Heart right ventricle (tissue), 16 donors: Measurements from ENCODE around the gene LCNL1. TPM values are rescaled to one million over a fixed set of nuclear protein-coding genes. Genes with fewer than 3 reads are reported as not detected.
"Not testable (repeated sequence)": the region's sequence is repeated elsewhere in the genome, so short reads cannot be mapped to it uniquely, and the experiment has no call there.

ENCODE experiments used
- ATAC-seq, 8 donors: fragments of 200-7000 bp; cut with Tn5 transposase; one replicate each; pipeline ENCODE4 v1.9.1; 2020; ENCODE audit warnings: mild to moderate bottlenecking in 8 of 8, moderate library complexity in 8 of 8, moderate number of reproducible peaks in 1 of 8
- DNase-seq, 2 donors: peaks; one replicate each; pipeline ENCODE4 v3.0.0-alpha.2; 2020
- H3K27ac ChIP-seq, 10 donors: fragments of 200-600 bp; sonication (generic) in 2 of 10; one replicate each; pipeline versions ENCODE4 v1.5.0 to v1.8.0; 2020 to 2022; ENCODE audit warnings: mild to moderate bottlenecking in 3 of 10
- H3K27me3 ChIP-seq, 7 donors: fragments of 200-600 bp; one replicate each; pipeline ENCODE4 v1.8.0; 2021 to 2022; ENCODE audit warnings: mild to moderate bottlenecking in 2 of 7
- H3K36me3 ChIP-seq, 9 donors: fragments of 200-600 bp; sonication (generic) in 1 of 9; one replicate each; pipeline versions ENCODE4 v1.5.0 to v1.8.0; 2020 to 2022; ENCODE audit warnings: mild to moderate bottlenecking in 2 of 9
- H3K4me1 ChIP-seq, 9 donors: fragments of 200-600 bp; sonication (generic) in 1 of 9; one replicate each; pipeline versions ENCODE4 v1.5.0 to v1.8.0; 2020 to 2022; ENCODE audit warnings: mild to moderate bottlenecking in 4 of 9
- H3K4me3 ChIP-seq, 10 donors: fragments of 200-600 bp; sonication (generic) in 2 of 10; one replicate each; pipeline versions ENCODE4 v1.5.0 to v1.8.0; 2020 to 2022; ENCODE audit warnings: mild to moderate bottlenecking in 7 of 10, moderate library complexity in 2 of 10
- H3K9me3 ChIP-seq, 11 donors: fragments of 200-600 bp in 10 of 11; sonication (generic) in 2 of 11; one replicate each; pipeline versions ENCODE4 v1.5.0 to v1.8.0; 2013 to 2022; ENCODE audit warnings: mild to moderate bottlenecking in 2 of 11, control low read depth in 1 of 11, moderate library complexity in 1 of 11
- CTCF ChIP-seq, 9 donors: fragments of 200-600 bp; sonication (generic) in 2 of 9; IDR thresholded peaks; one replicate each; pipeline versions ENCODE4 v1.5.0 to v1.8.0; 2021 to 2022; ENCODE audit warnings: antibody characterized with exemption in 9 of 9, mild to moderate bottlenecking in 5 of 9, moderate library complexity in 1 of 9
- whole genome bisulfite sequencing, 2 donors: extraction: QIAGEN DNeasy Blood & Tissue Kit; methylation state at CpG; one replicate each; pipeline ENCODE4 v1.1.7; 2013; ENCODE audit warnings: inconsistent platforms in 1 of 2; 5-methylcytosine and 5-hydroxymethylcytosine counted together
- intact Hi-C, 10 donors: fragments of 100-400 bp; cut with DNase I; formaldehyde crosslinking; loops; one replicate each; pipeline versions ENCODE4 v1.11.1 to v1.14.2; 2022
- polyA plus RNA-seq, 2 donors: library from polyadenylated mRNA; stranded (reverse); fragments of 200-250 nt; gene quantifications; one replicate each; pipeline ENCODE4 v1.2.3, GENCODE V29; 2013
- total RNA-seq, 10 donors: library from RNA; stranded (reverse); fragmentation: NEBNext Ultra II Directional in 3 of 10; extraction: Animal tissue kit (Norgen Biotek cat#: 25700) in 3 of 10; gene quantifications; one replicate each; pipeline versions ENCODE4 v1.2.1 to v1.2.4, GENCODE V29; 2021 to 2023
- donor health status: Arrhythmogenic right ventricular cardiomyopathy.
- donor health status: ischemic (EF 13 %, LVEDD 7.1; RV severe dilation, severe dysfunction).
- donor health status: healthy with polysubstance abuse.
- donor health status: DM: no; HTN: yes; CAD: no.
- donor health status: DM: no; HTN: no; CAD: no.
- donor health status: ischemic (EF 25% LVEDD 6.9; RV normal size, moderate dysfunction).
- donor health status: ischemic (EF 25% LVEDD 5.7; RV mildly dilated, moderate dysfunction).
- donor health status: healthy.
- donor health status: DM: yes; HTN: yes; CAD: no.
- donor health status: Ischemic cardiomyopathy.
- donor health status: ischemic (EF 35%, LVEDD 5.7; RV mildly dilated, moderate dysfunction).
- donor health status: nonischemic (EF 11% LVEDD 7.7; RV severe dilation, severe dysfunction).
- donor health status: DM: yes; HTN: yes; CAD: no.
- donor health status: PGD.
- donor health status: ischemic (EF 29% LVEDD 5.4; RV normal size, mild dysfunction).
- donor health status: nonischemic (EF 23%, LVEDD 6.1; RV moderate dilation, normal function).

The LCNL1 gene
- total and polyA plus RNA-seq, 12 donors, result 0.10 to 10.9 (median 6.4) TPM

GRCh38 chr9:137000177-137000930, 17.6 kb downstream of the LCNL1 start:
- 72 to 80% methylated on average over 10 of the region's 10 CpGs for WGBS, 2 donors
- DNase-seq, result no peak
- TF ChIP-seq CTCF (IDR thresholded peaks at IDR 0.05), result no peak
- no peak for ATAC-seq
- H3K4me3 ChIP-seq, result no peak overlapping the region
- H3K27ac ChIP-seq, result peak overlapping the region in 2 of 10 donors; percentile 15 to 80
- H3K36me3 ChIP-seq, result no peaks in the 10 kb centered on the region
- H3K27me3 ChIP-seq, result peaks cover 0 to 24% (median 4%) of the 10 kb centered on the region in 7 donors
- H3K4me1 ChIP-seq, result peaks cover 5 to 55% (median 18%) of the 10 kb centered on the region in 9 donors
- H3K9me3 ChIP-seq, result peaks cover 0 to 11% (median 0%) of the 10 kb centered on the region in 11 donors
- intact Hi-C loops, result no loop called here

GRCh38 chr9:137001857-137002645, 19.3 kb downstream of the LCNL1 start:
- no peak for ATAC-seq
- no peak for DNase-seq
- 87 to 91% methylated on average over 20 of the region's 20 CpGs for WGBS, 2 donors
- Histone ChIP-seq H3K27ac (no peak overlapping the region), H3K9me3 (peaks cover 0 to 13% (median 0%) of the 10 kb centered on the region in 11 donors), H3K27me3 (peaks cover 0 to 7% (median 0%) of the 10 kb centered on the region in 7 donors), H3K4me3 (no peak overlapping the region), H3K4me1 (peaks cover 0 to 45% (median under 1%) of the 10 kb centered on the region in 9 donors), H3K36me3 (no peaks in the 10 kb centered on the region)
- no peak for TF ChIP-seq CTCF (IDR thresholded peaks at IDR 0.05)
- intact Hi-C loops, result no loop called here

GRCh38 chr9:137002646-137003041, 19.9 kb downstream of the LCNL1 start:
- DNase-seq (no peak), ATAC-seq (no peak)
- intact Hi-C loops, result no loop called here
- Histone ChIP-seq H3K27me3 (peaks cover 0 to under 1% (median 0%) of the 10 kb centered on the region in 7 donors), H3K36me3 (peaks cover 0 to 2% (median 0%) of the 10 kb centered on the region in 9 donors), H3K4me3 (no peak overlapping the region), H3K4me1 (peaks cover 0 to 39% (median 0%) of the 10 kb centered on the region in 9 donors), H3K27ac (no peak overlapping the region), H3K9me3 (peaks cover 0 to 13% (median 0%) of the 10 kb centered on the region in 11 donors)
- 86 to 88% methylated on average over 10 of the region's 10 CpGs for WGBS, 2 donors
- no peak for TF ChIP-seq CTCF (IDR thresholded peaks at IDR 0.05)

- H3K4me3 ChIP-seq, DNase-seq, H3K27ac ChIP-seq, H3K27me3 ChIP-seq, ATAC-seq, intact Hi-C loops: not testable (repeated sequence)
- H3K36me3 ChIP-seq, result peaks cover 0 to 14% (median 0%) of the 10 kb centered on the region in 9 donors
- 40 to 47% methylated on average over 17 of the region's 17 CpGs for WGBS, 2 donors
- peaks cover 0 to 28% (median 0%) of the 10 kb centered on the region in 9 donors for H3K4me1 ChIP-seq
- peak in 8 of 9 donors; percentile 13 to 50 (median 39) for TF ChIP-seq CTCF (IDR thresholded peaks at IDR 0.05)
- peaks cover 0 to 13% (median 0%) of the 10 kb centered on the region in 11 donors for H3K9me3 ChIP-seq
Observed at GRCh38 chr9:137004285-137004684, 21.5 kb downstream of the LCNL1 start.
